Spinal cord (tissue), 10 donors: ENCODE data around the gene PCSK5. TPM values are rescaled to one million over a fixed set of nuclear protein-coding genes. Genes with fewer than 3 reads are reported as not detected.
"Not testable (repeated sequence)": the region's sequence is repeated elsewhere in the genome, so short reads cannot be mapped to it uniquely, and the experiment has no call there.

Experiments used
- DNase-seq, 6 donors: peaks; one replicate each; pipeline versions ENCODE4 v3.0.0 to v3.0.0-alpha.2; 2013 to 2015; ENCODE audit warnings: low spot score in 6 of 6, low read depth in 4 of 6
- H3K27ac ChIP-seq: one replicate; pipeline ENCODE4 v1.5.1; 2013; ENCODE audit warnings: low read depth, low read length, control low read depth
- H3K27me3 ChIP-seq: one replicate; pipeline ENCODE4 v1.6.1; 2013; ENCODE audit warnings: low read length; ENCODE audit not compliant: control insufficient read depth, insufficient read depth
- H3K36me3 ChIP-seq: one replicate; pipeline ENCODE4 v1.6.1; 2013; ENCODE audit warnings: low read length; ENCODE audit not compliant: control insufficient read depth, insufficient read depth
- H3K4me1 ChIP-seq: one replicate; pipeline ENCODE4 v1.6.1; 2013; ENCODE audit warnings: low read length; ENCODE audit not compliant: control insufficient read depth, insufficient read depth
- H3K4me3 ChIP-seq: one replicate; pipeline ENCODE4 v1.5.1; 2013; ENCODE audit warnings: low read depth, low read length, control low read depth
- H3K9me3 ChIP-seq: one replicate; pipeline ENCODE4 v1.6.1; 2013; ENCODE audit warnings: low read length; ENCODE audit not compliant: control insufficient read depth, insufficient read depth
- WGBS: methylation state at CpG from one replicate; pipeline ENCODE4 v1.1.5; 2013; ENCODE audit warnings: missing lambda C conversion rate; ENCODE audit not compliant: insufficient coverage; 5-methylcytosine and 5-hydroxymethylcytosine counted together
- polyA plus RNA-seq, 2 donors: library from polyadenylated mRNA; unstranded; fragments of 120-200 nt; gene quantifications; one replicate each; pipeline ENCODE4 v1.2.1, GENCODE V29; 2013; ENCODE audit not compliant: insufficient read length in 2 of 2
- total RNA-seq, 2 donors: library from RNA; depleted of rRNA in 1 of 2; stranded (reverse); fragments of 120-200 nt in 1 of 2; fragments of >200 nt in 1 of 2; gene quantifications; one replicate each; pipeline versions ENCODE4 v1.2.3 to v1.2.4, GENCODE V29; 2013 to 2014
- donor health status: healthy.

PCSK5 gene
- total and polyA plus RNA-seq, 4 donors = 8.8 to 15.6 (median 12.5) TPM

GRCh38 chr9:76297721-76298239, 407.3 kb downstream of the PCSK5 start:
- DNase-seq = peak in 2 of 6 donors; percentile 41 to 46
- WGBS = 49% methylated on average over 12 of the region's 14 CpGs

DNA sequence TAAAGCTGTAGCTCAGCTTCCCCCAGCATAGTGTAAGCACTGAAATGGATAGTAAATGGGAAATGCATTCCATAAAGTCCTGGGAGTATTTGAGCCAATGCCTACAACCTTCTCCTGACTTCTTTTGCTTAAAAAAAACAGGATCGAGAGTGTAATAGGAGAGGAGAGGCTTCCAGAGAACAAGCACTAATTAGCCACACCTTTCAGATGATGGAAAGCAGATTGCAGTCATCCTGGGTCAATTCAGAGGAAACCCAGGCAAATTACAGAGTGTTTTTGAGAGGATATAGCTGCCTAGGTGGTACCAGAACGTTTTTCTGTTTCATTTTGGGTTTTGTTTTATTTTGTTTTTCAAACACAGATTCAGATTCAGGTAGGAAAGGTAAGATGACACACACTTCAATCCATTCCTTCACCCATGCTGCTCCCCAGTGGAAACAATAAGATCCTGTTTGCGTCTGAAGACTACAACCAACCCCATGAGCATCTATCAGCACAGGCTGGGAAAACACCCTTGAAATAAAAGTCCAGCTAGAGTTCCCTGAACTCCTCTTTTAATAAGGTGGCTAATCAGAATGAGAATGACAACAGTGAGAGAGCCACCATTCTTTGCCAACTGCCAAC, 408.2 kb downstream of the PCSK5 start:
- H3K36me3 ChIP-seq = no peaks in the 10 kb centered on the region
- DNase-seq = peak in 2 of 6 donors; percentile 43 to 83
- peaks cover 4% of the 10 kb centered on the region for H3K4me1 ChIP-seq
- no peaks in the 10 kb centered on the region for H3K9me3 ChIP-seq
- no peaks in the 10 kb centered on the region for H3K27me3 ChIP-seq
- no CpG with 5 or more reads among the region's 3 CpGs for WGBS
- H3K4me3 ChIP-seq = no peak overlapping the region
- H3K27ac ChIP-seq = peak overlapping the region; percentile 64

More at GRCh38 chr9:76297721-76298239, 407.3 kb downstream of the PCSK5 start:
- Histone ChIP-seq H3K4me1 (peaks cover 4% of the 10 kb centered on the region), H3K9me3 (no peaks in the 10 kb centered on the region), H3K4me3 (no peak overlapping the region), H3K27ac (peak overlapping the region; percentile 64), H3K36me3 (no peaks in the 10 kb centered on the region), H3K27me3 (no peaks in the 10 kb centered on the region)

- Histone ChIP-seq H3K27ac (no peak overlapping the region), H3K27me3 (no peaks in the 10 kb centered on the region), H3K36me3 (no peaks in the 10 kb centered on the region), H3K9me3 (no peaks in the 10 kb centered on the region), H3K4me3 (no peak overlapping the region), H3K4me1 (peaks cover 2% of the 10 kb centered on the region)
- DNase-seq = no peak
- no CpG with 5 or more reads among the region's 3 CpGs for WGBS
These were observed 412.1 kb downstream of the PCSK5 start for GRCh38 chr9:76302543-76302942.

GRCh38 chr9:76302947-76303550, 412.6 kb downstream of the PCSK5 start:
- WGBS = no CpG with 5 or more reads among the region's 3 CpGs
- Histone ChIP-seq H3K9me3 (no peaks in the 10 kb centered on the region), H3K36me3 (no peaks in the 10 kb centered on the region), H3K27ac (no peak overlapping the region), H3K4me1 (no peaks in the 10 kb centered on the region), H3K4me3 (no peak overlapping the region), H3K27me3 (no peaks in the 10 kb centered on the region)
- peak in 3 of 6 donors; percentile 37 to 88 (median 63) for DNase-seq

- not testable (repeated sequence) for H3K36me3 ChIP-seq, H3K4me3 ChIP-seq, H3K4me1 ChIP-seq, H3K27ac ChIP-seq, H3K27me3 ChIP-seq, H3K9me3 ChIP-seq
- WGBS = 13% methylated on average over 5 of the region's 7 CpGs
- peak in 1 of 6 donors; percentile 39 for DNase-seq
These were observed 416.6 kb downstream of the PCSK5 start for GRCh38 chr9:76307047-76307446.

GRCh38 chr9:76310577-76310976, 420.1 kb downstream of the PCSK5 start:
- no peak overlapping the region for H3K27ac ChIP-seq
- 80% methylated on average over 1 of the region's 7 CpGs for WGBS
- H3K4me1 ChIP-seq = no peaks in the 10 kb centered on the region
- no peaks in the 10 kb centered on the region for H3K9me3 ChIP-seq
- H3K4me3 ChIP-seq = no peak overlapping the region
- no peak for DNase-seq
- H3K36me3 ChIP-seq = no peaks in the 10 kb centered on the region
- H3K27me3 ChIP-seq = no peaks in the 10 kb centered on the region

DNA sequence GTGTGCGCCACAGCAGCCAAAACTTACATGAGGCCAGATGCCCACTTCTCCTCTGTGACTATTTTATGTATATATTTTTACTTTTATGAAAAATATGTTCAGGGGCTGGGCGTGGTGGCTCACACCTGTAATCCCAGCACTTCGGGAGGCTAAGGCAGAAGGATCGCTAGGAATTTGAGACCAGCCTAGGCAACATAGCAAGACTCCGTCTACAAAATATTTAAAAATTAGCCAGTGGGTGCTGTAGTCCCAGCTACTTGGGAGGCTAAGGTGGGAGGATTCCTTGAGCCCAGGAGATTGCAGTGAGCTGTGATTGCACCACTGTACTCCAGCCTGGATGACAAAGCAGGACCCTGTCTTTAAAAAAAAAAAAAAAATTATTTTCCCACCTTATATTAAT, 420.5 kb downstream of the PCSK5 start:
- DNase-seq = no peak
- no peaks in the 10 kb centered on the region for H3K36me3 ChIP-seq
- no peak overlapping the region for H3K27ac ChIP-seq
- WGBS = 100% methylated on average over 2 of the region's 5 CpGs
- no peak overlapping the region for H3K4me3 ChIP-seq
- no peaks in the 10 kb centered on the region for H3K4me1 ChIP-seq
- H3K9me3 ChIP-seq = no peaks in the 10 kb centered on the region
- no peaks in the 10 kb centered on the region for H3K27me3 ChIP-seq

- no peaks in the 10 kb centered on the region for H3K36me3 ChIP-seq
- no peaks in the 10 kb centered on the region for H3K4me1 ChIP-seq
- WGBS = 94% methylated on average over 3 of the region's 5 CpGs
- H3K4me3 ChIP-seq = no peak overlapping the region
- no peaks in the 10 kb centered on the region for H3K27me3 ChIP-seq
- DNase-seq = no peak
- no peak overlapping the region for H3K27ac ChIP-seq
- H3K9me3 ChIP-seq = no peaks in the 10 kb centered on the region
These were observed 421.1 kb downstream of the PCSK5 start for GRCh38 chr9:76311537-76311936.

DNA sequence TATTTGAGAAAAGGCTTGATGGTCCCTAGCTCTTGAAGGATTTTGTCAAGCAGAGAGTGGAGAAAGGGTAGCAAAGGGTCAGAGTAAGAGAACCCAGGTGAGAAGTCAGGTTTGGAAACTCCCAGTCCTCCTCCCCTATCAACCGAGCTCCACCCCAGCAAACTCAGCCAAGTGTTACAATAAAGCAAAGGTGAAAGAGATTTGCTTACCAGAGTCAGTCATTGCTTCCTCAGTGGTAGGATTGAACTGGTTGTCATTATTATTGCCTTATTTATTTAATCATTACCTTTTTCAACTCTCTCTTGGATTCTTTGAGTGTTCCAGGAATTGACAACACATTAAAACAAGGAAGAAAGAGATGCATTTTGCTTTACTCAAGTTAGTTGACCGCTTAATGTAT, 423.3 kb downstream of the PCSK5 start:
- Histone ChIP-seq H3K9me3 (no peaks in the 10 kb centered on the region), H3K4me3 (no peak overlapping the region), H3K4me1 (no peaks in the 10 kb centered on the region), H3K36me3 (no peaks in the 10 kb centered on the region), H3K27me3 (no peaks in the 10 kb centered on the region), H3K27ac (no peak overlapping the region)
- DNase-seq = no peak
- 100% methylated on average over 1 of the region's 2 CpGs for WGBS

DNA sequence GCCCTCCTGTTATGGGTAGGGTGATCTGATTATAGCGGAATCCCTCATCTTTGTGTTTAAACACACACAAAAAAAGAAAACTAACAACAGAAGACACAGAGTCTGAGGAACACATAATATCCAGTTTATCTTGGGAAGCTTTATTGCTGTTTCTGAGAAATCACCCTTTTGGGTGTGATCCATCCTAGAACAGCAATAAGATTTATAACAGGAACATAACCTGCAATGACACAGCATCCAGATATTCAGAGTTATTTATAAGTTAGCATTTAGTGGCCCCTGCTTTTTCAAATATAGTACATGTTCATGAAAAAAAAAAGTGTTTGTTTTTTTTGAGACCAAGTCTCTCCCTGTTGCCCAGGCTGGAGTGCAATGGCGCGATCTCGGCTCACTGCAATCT, 423.8 kb downstream of the PCSK5 start:
- H3K27ac ChIP-seq = no peak overlapping the region
- no peaks in the 10 kb centered on the region for H3K9me3 ChIP-seq
- H3K4me1 ChIP-seq = no peaks in the 10 kb centered on the region
- WGBS = 100% methylated on average over 3 of the region's 4 CpGs
- H3K4me3 ChIP-seq = no peak overlapping the region
- no peaks in the 10 kb centered on the region for H3K36me3 ChIP-seq
- H3K27me3 ChIP-seq = no peaks in the 10 kb centered on the region
- peak in 1 of 6 donors; percentile 16 for DNase-seq
